OCI-M2 (cell line): ENCODE results near the gene HTR2B.
"Not testable (repeated sequence)": the region's sequence is repeated elsewhere in the genome, so short reads cannot be mapped to it uniquely, and the experiment has no call there.

Experiments used
- DNase-seq: peaks from one replicate; lab custom pipeline; 2025; ENCODE audit not compliant: unreplicated experiment; lab: John Stamatoyannopoulos, UW

Gene HTR2B

GRCh38 chr2:231133365-231134099 is 8.7 kb upstream of the HTR2B start:
- no peak for DNase-seq

DNA sequence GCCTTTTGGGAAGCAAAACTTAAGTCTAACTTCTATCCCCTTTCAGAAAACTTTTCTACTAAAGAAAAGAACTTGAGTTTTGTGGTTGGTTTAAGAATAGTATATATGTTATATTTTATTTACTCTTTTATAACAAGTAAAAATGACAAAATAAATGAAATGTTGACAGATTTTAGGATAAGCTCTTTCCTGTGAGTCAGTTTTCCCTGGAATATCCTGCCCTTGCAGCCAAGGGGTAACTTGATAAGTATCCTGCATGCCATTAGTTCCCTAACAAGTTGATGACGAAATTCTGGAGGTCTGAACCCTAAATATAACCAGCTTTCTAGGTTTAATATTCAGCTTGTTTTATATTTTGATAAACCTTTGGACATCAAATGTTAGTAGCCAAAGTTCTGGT is 7.3 kb upstream of the HTR2B start:
- DNase-seq: no peak

- DNase-seq: no peak
Observed at GRCh38 chr2:231130336-231131056, 5.7 kb upstream of the HTR2B start.

GRCh38 chr2:231129216-231129615 is 4.4 kb upstream of the HTR2B start:
- DNase-seq: no peak

GRCh38 chr2:231128541-231128940 is 3.7 kb upstream of the HTR2B start:
- DNase-seq: no peak

GRCh38 chr2:231127936-231128335 is 3.1 kb upstream of the HTR2B start:
- no peak for DNase-seq

GRCh38 chr2:231127480-231127879 is 2.6 kb upstream of the HTR2B start:
- DNase-seq: no peak

GRCh38 chr2:231126123-231126522 is 1.3 kb upstream of the HTR2B start:
- DNase-seq: no peak

DNA sequence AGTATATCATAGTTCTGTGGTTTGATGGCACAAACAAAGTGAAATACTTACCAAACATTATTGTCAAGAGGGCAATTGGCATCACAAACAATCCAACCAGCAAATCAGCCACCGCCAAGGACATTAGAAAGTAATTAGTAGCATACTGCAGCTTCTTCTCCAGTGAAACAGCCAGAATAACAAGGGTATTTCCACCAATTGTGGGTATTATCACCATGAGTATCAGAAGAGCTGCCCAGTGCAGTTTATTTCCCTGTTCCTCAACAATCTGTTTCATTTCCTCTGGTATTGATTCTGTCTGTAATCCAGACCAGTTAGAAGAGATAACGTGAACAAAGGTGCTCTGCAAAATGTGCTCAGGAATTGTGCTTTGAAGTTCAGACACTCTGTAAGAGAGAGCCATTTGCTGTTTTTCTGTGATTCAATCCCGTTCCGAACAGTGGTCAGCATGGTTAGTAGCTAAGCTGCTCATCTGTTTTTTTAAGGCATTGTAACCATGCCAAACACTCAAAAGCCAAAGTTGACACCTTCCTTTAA is 1.4 kb downstream of the HTR2B start:
- DNase-seq: no peak

DNA sequence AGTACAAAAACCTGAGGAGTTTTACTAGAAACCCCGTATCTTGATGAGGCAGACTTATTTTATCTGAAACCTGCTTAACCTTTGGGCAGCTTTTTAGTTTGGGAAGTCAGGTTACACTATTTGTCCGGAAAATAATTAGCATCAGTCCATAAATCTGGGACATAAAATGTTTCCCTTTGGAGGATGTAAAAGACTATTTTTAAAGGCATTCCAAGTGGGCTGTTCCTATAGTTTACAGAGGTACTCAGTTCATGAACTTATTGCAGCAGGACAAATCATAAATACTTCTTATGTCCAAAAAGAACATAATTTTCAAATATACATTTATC is 6.3 kb downstream of the HTR2B start:
- no peak for DNase-seq

GRCh38 chr2:231117922-231118613 is 6.8 kb downstream of the HTR2B start:
- no peak for DNase-seq

DNA sequence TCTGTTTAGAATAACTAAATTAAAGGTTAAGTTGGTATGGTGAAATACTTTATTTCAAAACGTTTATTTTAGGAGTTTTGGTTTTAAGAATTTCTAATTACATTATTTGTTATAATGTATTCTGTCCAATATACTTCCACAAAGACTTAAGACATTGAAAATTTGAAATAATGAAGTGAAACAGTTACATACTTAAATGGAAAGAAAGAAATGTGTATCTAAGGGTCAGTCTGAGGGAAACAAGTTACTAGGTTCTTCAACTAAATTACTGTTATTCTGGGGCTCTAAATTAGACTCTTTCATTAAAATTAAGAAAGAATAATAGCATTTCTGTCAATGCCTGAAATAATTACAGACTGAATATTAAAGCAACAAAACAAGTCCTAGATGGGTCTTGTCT is 7.7 kb downstream of the HTR2B start:
- no peak for DNase-seq

GRCh38 chr2:231115651-231116050 is 9.2 kb downstream of the HTR2B start:
- no peak for DNase-seq

DNA sequence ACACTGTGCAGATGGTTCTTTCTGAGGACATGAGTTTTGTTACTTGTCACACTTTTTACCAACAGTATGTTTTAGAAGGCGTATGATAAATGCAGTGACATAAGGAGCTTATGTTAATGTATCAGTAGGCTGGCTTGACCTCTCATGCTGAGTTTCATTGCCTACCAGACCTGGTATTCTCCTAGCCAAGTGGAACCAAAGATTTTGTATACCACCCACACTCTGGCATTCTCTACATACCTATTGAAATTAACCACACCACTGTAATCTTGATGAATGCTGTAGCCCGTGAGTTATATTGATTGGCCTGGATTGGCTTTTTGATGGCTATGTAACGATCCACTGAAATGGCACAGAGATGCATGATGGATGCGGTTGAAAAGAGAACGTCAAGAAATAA is 11.4 kb downstream of the HTR2B start:
- DNase-seq: no peak

GRCh38 chr2:231111987-231112386 is 12.9 kb downstream of the HTR2B start:
- DNase-seq: no peak

- DNase-seq: no peak
Observed at GRCh38 chr2:231110551-231110950, 14.3 kb downstream of the HTR2B start.

DNA sequence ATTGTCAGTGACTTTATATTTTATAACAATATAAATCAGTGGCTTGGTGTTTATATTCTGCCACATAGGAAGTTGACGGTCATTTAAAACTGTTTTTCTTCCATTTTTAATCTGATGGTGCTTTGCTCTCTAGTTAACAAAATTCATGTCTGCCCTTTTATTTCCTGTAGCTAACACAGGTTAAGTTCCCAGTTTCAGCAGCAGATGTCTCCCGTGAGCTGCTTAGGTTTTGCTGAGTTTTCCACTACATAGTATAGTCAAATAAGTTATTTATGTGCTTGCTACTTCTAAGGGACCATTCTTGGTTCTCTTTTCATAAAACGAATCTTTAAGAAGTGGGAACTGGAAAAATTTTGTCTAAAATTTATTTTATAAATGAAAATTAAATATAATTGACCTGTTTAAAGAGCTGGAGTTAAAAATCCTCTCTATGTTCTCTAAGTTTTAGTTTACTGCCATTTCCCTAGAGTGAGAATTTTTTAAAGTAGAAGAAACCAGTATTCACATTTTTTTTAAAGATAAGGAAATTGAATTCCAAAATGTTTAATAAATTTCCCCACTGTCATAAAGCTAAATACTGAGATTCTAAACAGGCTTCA is 20.6 kb downstream of the HTR2B start:
- peak; percentile 21 for DNase-seq

DNA sequence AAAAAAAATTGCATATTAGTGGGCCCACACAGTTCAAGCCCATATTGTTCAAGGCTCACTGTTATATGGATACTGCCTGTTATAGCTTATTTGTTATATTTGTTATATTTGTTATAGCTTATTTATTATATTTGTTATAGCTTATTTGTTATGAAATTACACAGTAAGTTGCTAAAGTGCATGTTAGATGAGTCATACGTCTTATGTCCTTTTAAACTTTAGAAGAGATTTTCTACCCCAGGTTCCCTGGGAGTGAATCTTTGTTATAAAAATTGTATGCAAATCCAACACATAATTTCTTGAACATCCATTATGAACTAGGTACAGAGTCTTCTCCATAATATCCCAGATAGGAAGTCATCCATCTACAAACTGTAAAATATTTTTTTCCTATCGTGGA is 22.1 kb downstream of the HTR2B start:
- no peak for DNase-seq

GRCh38 chr2:231100990-231101389 is 23.9 kb downstream of the HTR2B start:
- no peak for DNase-seq

DNA sequence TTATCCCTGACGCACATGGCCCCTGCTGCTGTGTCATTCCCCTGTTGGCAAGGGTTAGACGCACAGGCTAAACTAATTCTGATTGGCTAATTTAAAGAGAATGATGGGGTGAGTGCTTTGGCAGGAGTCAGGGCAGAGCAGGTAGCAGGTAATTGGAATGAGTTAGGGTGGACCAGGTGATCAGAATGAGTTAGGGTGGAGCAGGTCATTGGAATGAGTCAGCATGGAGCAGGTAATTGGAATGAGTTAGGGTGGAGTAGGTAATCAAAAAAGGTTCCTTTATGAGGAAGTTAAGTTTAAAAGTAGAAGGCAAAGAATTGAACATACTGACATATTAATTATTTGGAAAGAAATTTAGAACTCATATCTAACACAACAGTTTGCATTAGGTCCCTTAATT is 24.5 kb downstream of the HTR2B start:
- DNase-seq: not testable (repeated sequence)

DNA sequence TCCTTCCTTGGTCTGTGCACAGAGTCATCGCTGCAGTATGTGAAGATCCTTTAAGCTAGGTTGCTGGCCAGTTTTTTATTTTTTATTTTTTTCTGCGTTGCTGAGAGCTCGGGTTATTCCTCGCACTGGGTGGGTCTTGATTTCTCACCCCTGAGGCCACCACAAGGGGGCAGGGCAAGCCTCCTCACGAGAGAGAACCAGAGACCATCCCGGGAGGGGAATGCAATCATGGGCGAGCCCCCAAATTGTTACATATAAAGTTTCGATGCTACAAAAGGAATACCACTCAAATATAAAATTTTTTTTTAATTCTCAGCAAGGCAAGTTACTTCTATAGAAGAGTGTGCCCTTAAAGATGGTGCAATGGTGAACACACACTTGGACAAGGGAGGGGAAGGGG is 24.9 kb downstream of the HTR2B start:
- DNase-seq: no peak
